Upper lobe of left lung (tissue), 6 donors: ENCODE measurements around the gene GOLGA8J. TPM values are rescaled to one million over a fixed set of nuclear protein-coding genes. Genes with fewer than 3 reads are reported as not detected.
A peak's percentile ranks its signal among the peaks of the same experiment; 100 is the strongest.
"Not testable (repeated sequence)": the region's sequence is repeated elsewhere in the genome, so short reads cannot be mapped to it uniquely, and the experiment has no call there.

ENCODE experiments used
- ATAC-seq, 2 donors: fragments of 200-7000 bp; cut with Tn5 transposase; one replicate each; pipeline ENCODE4 v1.9.1; 2022; ENCODE audit warnings: mild to moderate bottlenecking in 2 of 2, moderate library complexity in 2 of 2; ENCODE audit not compliant: low FRiP score in 2 of 2
- DNase-seq, 2 donors: peaks; one replicate each; pipeline ENCODE4 v3.0.0-alpha.2; 2019 to 2020
- H3K27ac ChIP-seq, 4 donors: fragments of 200-600 bp; sonication (generic); one replicate each; pipeline ENCODE4 v1.5.1; 2016 to 2019
- H3K27me3 ChIP-seq, 4 donors: fragments of 200-600 bp; sonication (generic); one replicate each; pipeline ENCODE4 v1.5.1; 2017 to 2019
- H3K36me3 ChIP-seq, 4 donors: fragments of 200-600 bp; sonication (generic); one replicate each; pipeline ENCODE4 v1.5.1; 2016 to 2019
- H3K4me1 ChIP-seq, 4 donors: fragments of 200-600 bp; sonication (generic); one replicate each; pipeline ENCODE4 v1.5.1; 2018 to 2019
- H3K4me3 ChIP-seq, 4 donors: fragments of 200-600 bp; sonication (generic); one replicate each; pipeline ENCODE4 v1.5.1; 2017 to 2019; ENCODE audit warnings: mild to moderate bottlenecking in 2 of 4, moderate library complexity in 1 of 4
- H3K9me3 ChIP-seq, 4 donors: fragments of 200-600 bp; sonication (generic); one replicate each; pipeline ENCODE4 v1.5.1; 2018 to 2019
- CTCF ChIP-seq, 6 experiments: fragments of 450-650 bp in 4 of 6; fragments of 200-600 bp in 2 of 6; sonication (generic) in 2 of 6; IDR thresholded peaks; one replicate each; pipeline ENCODE4 v1.5.1; 2016 to 2019; ENCODE audit warnings: antibody characterized with exemption in 6 of 6
- EP300 ChIP-seq, 4 donors: sonication (generic); formaldehyde crosslinking; IDR thresholded peaks; one replicate each; pipeline ENCODE4 v1.5.1; 2017; ENCODE audit warnings: antibody characterized with exemption in 4 of 4, control low read depth in 2 of 4
- POLR2A ChIP-seq, 4 donors: fragments of 450-650 bp; IDR thresholded peaks; one replicate each; pipeline ENCODE4 v1.5.1; 2016 to 2017; ENCODE audit warnings: antibody characterized with exemption in 4 of 4, mild to moderate bottlenecking in 2 of 4
- POLR2AphosphoS5 ChIP-seq, 2 donors: sonication (generic); formaldehyde crosslinking; IDR thresholded peaks; one replicate each; pipeline ENCODE4 v1.5.1; 2017; ENCODE audit warnings: antibody characterized with exemption in 2 of 2
- WGBS, 2 donors: methylation state at CpG; one replicate each; pipeline ENCODE4 v1.1.5; 2017 to 2018; 5-methylcytosine and 5-hydroxymethylcytosine counted together
- total RNA-seq, 6 donors: library from RNA; depleted of rRNA in 4 of 6; stranded (reverse); fragments of >200 nt in 4 of 6; gene quantifications; one replicate each; pipeline versions ENCODE4 v1.1.0 to v1.2.1, GENCODE V29; 2016 to 2021
- donor health status: DM: no; HTN: no; CAD: no; lungs with moderate emphysema.
- donor health status: DM: no; HTN: yes; CAD: no; lungs with severe emphysema.

The GOLGA8J gene
- not detected for total RNA-seq

GRCh38 chr15:30082655-30083054 is at the start of gene GOLGA8J:
TSS of gene GOLGA8J (plus strand) at chr15:30082955. CDS start at chr15:30083053, 98 bp downstream.
- DNase-seq, H3K27me3 ChIP-seq, H3K9me3 ChIP-seq, H3K4me1 ChIP-seq, H3K27ac ChIP-seq, H3K4me3 ChIP-seq, ATAC-seq, H3K36me3 ChIP-seq: not testable (repeated sequence)
- no CpG with 5 or more reads among the region's 7 CpGs for WGBS, 2 donors

- WGBS, 2 donors, result 82 to 84% methylated on average over 3 of the region's 3 CpGs
- H3K4me1 ChIP-seq, result no peaks in the 10 kb centered on the region
These were observed 49.5 kb upstream of the GOLGA8J start for GRCh38 chr15:30033211-30033610.

GRCh38 chr15:30033763-30034162 is 49.0 kb upstream of the GOLGA8J start:
- Histone ChIP-seq H3K27ac (no peak overlapping the region), H3K4me3 (no peak overlapping the region), H3K9me3 (no peaks in the 10 kb centered on the region), H3K36me3 (no peaks in the 10 kb centered on the region), H3K4me1 (no peaks in the 10 kb centered on the region), H3K27me3 (no peaks in the 10 kb centered on the region)
- ATAC-seq (no peak), DNase-seq (no peak)
- WGBS, 2 donors, result 94 to 100% methylated on average over 4 of the region's 4 CpGs
- TF ChIP-seq EP300 (IDR thresholded peaks at IDR 0.05) (no peak), CTCF (IDR thresholded peaks at IDR 0.05) (no peak), POLR2A (IDR thresholded peaks at IDR 0.05) (no peak), POLR2AphosphoS5 (IDR thresholded peaks at IDR 0.05) (no peak)

More at GRCh38 chr15:30033211-30033610, 49.5 kb upstream of the GOLGA8J start:
- Histone ChIP-seq H3K4me3 (no peak overlapping the region), H3K36me3 (no peaks in the 10 kb centered on the region), H3K27me3 (no peaks in the 10 kb centered on the region), H3K9me3 (no peaks in the 10 kb centered on the region), H3K27ac (no peak overlapping the region)
- DNase-seq (no peak), ATAC-seq (no peak)
- TF ChIP-seq POLR2A (IDR thresholded peaks at IDR 0.05), result no peak
- no peak for TF ChIP-seq POLR2AphosphoS5 (IDR thresholded peaks at IDR 0.05)
- no peak for TF ChIP-seq EP300 (IDR thresholded peaks at IDR 0.05)

- WGBS, 2 donors, result 83 to 86% methylated on average over 6 of the region's 6 CpGs
- no peak for ATAC-seq
- Histone ChIP-seq H3K27me3 (no peaks in the 10 kb centered on the region), H3K4me3 (no peak overlapping the region), H3K4me1 (no peaks in the 10 kb centered on the region), H3K36me3 (no peaks in the 10 kb centered on the region), H3K27ac (no peak overlapping the region), H3K9me3 (no peaks in the 10 kb centered on the region)
- TF ChIP-seq CTCF (IDR thresholded peaks at IDR 0.05) (no peak), POLR2AphosphoS5 (IDR thresholded peaks at IDR 0.05) (no peak), EP300 (IDR thresholded peaks at IDR 0.05) (no peak), POLR2A (IDR thresholded peaks at IDR 0.05) (no peak)
- DNase-seq, result no peak
These were observed 46.6 kb upstream of the GOLGA8J start for GRCh38 chr15:30036036-30036703.

GRCh38 chr15:30038667-30039523 is 43.9 kb upstream of the GOLGA8J start:
- no peaks in the 10 kb centered on the region for H3K9me3 ChIP-seq
- no peak overlapping the region for H3K4me3 ChIP-seq
- H3K27me3 ChIP-seq, result no peaks in the 10 kb centered on the region
- H3K36me3 ChIP-seq, result no peaks in the 10 kb centered on the region
- ATAC-seq, result peak in 1 of 2 donors; percentile 53
- TF ChIP-seq EP300 (IDR thresholded peaks at IDR 0.05) (no peak), POLR2AphosphoS5 (IDR thresholded peaks at IDR 0.05) (no peak), POLR2A (IDR thresholded peaks at IDR 0.05) (no peak), CTCF (IDR thresholded peaks at IDR 0.05) (no peak)
- no peak overlapping the region for H3K27ac ChIP-seq
- WGBS, 2 donors, result 68 to 82% methylated on average over 4 to 5 of the region's 5 CpGs
- DNase-seq, result no peak
- H3K4me1 ChIP-seq, result peaks cover 0 to 7% (median 5%) of the 10 kb centered on the region in 4 donors
